Muscle of arm (tissue), 12 donors: ENCODE data around the gene TMEM86A. TPM values are rescaled to one million over a fixed set of nuclear protein-coding genes. Genes with fewer than 3 reads are reported as not detected.

Source experiments
- DNase-seq: peaks from one replicate; pipeline ENCODE4 v3.0.0-alpha.2; 2013
- polyA plus RNA-seq, 12 donors: library from polyadenylated mRNA; unstranded; fragments of 120-200 nt; gene quantifications; one replicate each; pipeline ENCODE4 v1.2.1, GENCODE V29; 2013; ENCODE audit not compliant: insufficient read length in 12 of 12

The TMEM86A gene
- polyA plus RNA-seq, 12 donors = 1.7 to 4.4 (median 3.0) TPM; not detected in 2

GRCh38 chr11:18699269-18699596 is 654 bp downstream of the TMEM86A start:
- DNase-seq = no peak

- DNase-seq = no peak
Observed at GRCh38 chr11:18699848-18700261, 1.3 kb downstream of the TMEM86A start.

GRCh38 chr11:18700375-18700774 is 1.8 kb downstream of the TMEM86A start:
- no peak for DNase-seq

- no peak for DNase-seq
Observed at GRCh38 chr11:18700872-18701271, 2.3 kb downstream of the TMEM86A start.

GRCh38 chr11:18701614-18702216 is 3.1 kb downstream of the TMEM86A start:
- DNase-seq = no peak

GRCh38 chr11:18703001-18703763 is 4.6 kb downstream of the TMEM86A start:
- DNase-seq = no peak

- no peak for DNase-seq
Observed at GRCh38 chr11:18704045-18704645, 5.6 kb downstream of the TMEM86A start.

GRCh38 chr11:18704698-18705097 is 6.1 kb downstream of the TMEM86A start:
- DNase-seq = no peak

- peak; percentile 50 for DNase-seq
Observed at GRCh38 chr11:18705651-18706281, 7.2 kb downstream of the TMEM86A start.

- peak; percentile 76 for DNase-seq
Observed at GRCh38 chr11:18706330-18707243, 8.0 kb downstream of the TMEM86A start.

GRCh38 chr11:18707811-18708340 is 9.3 kb downstream of the TMEM86A start:
- no peak for DNase-seq

GRCh38 chr11:18709414-18709813 is 10.8 kb downstream of the TMEM86A start:
- DNase-seq = no peak

- no peak for DNase-seq
Observed at GRCh38 chr11:18710545-18710944, 12.0 kb downstream of the TMEM86A start.

GRCh38 chr11:18713646-18714442 is 15.3 kb downstream of the TMEM86A start:
- no peak for DNase-seq

GRCh38 chr11:18714443-18714780 is 15.8 kb downstream of the TMEM86A start:
- no peak for DNase-seq

- no peak for DNase-seq
Observed at GRCh38 chr11:18715476-18715875, 16.9 kb downstream of the TMEM86A start.

- no peak for DNase-seq
Observed at GRCh38 chr11:18720091-18720807, 21.7 kb downstream of the TMEM86A start.

- DNase-seq = peak; percentile 83
Observed at GRCh38 chr11:18720808-18721560, 22.4 kb downstream of the TMEM86A start.
